ENCODE results near the gene MAP3K6.
"Not testable (repeated sequence)": the region's sequence is repeated elsewhere in the genome, so short reads cannot be mapped to it uniquely, and the experiment has no call there.

MAP3K6 gene, protein sequence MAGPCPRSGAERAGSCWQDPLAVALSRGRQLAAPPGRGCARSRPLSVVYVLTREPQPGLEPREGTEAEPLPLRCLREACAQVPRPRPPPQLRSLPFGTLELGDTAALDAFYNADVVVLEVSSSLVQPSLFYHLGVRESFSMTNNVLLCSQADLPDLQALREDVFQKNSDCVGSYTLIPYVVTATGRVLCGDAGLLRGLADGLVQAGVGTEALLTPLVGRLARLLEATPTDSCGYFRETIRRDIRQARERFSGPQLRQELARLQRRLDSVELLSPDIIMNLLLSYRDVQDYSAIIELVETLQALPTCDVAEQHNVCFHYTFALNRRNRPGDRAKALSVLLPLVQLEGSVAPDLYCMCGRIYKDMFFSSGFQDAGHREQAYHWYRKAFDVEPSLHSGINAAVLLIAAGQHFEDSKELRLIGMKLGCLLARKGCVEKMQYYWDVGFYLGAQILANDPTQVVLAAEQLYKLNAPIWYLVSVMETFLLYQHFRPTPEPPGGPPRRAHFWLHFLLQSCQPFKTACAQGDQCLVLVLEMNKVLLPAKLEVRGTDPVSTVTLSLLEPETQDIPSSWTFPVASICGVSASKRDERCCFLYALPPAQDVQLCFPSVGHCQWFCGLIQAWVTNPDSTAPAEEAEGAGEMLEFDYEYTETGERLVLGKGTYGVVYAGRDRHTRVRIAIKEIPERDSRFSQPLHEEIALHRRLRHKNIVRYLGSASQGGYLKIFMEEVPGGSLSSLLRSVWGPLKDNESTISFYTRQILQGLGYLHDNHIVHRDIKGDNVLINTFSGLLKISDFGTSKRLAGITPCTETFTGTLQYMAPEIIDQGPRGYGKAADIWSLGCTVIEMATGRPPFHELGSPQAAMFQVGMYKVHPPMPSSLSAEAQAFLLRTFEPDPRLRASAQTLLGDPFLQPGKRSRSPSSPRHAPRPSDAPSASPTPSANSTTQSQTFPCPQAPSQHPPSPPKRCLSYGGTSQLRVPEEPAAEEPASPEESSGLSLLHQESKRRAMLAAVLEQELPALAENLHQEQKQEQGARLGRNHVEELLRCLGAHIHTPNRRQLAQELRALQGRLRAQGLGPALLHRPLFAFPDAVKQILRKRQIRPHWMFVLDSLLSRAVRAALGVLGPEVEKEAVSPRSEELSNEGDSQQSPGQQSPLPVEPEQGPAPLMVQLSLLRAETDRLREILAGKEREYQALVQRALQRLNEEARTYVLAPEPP (N-terminal part only)

DNA sequence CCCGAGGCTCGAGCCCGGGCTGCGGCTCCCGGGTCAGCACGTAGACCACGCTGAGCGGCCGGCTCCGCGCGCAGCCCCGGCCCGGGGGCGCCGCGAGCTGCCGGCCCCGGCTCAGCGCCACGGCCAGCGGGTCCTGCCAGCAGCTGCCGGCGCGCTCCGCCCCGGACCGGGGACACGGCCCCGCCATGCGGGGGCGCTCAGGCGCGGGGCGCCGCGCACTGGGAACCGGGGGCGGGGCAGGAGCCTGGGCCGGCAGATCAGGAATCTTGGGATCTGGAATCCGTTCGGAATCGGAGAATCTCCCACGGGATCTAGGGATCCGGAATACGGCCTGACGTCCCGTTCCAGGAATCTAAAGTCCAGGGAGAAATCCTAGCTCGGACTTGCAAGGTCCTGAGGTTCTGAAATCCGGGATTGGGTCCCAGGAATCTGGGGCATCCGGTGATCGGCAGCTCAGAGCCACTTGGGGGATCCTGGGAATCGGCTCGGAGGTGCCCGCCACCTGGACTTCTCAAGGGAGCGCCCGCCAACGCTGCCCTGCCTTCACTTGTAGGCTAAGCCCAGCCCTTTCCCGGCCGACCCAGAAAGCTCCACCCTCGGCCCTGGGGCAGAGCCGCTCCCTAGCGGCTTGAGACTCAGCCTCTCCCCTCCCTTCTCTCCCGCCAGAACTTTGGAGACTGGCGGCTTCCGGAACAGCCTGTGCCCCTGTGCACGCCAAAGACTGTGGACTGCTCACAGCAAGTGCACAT is at the start of gene MAP3K6:
TSS of gene MAP3K6 (minus strand) at position 551 of the 749 bp plus-strand sequence. CDS start at position 187, 364 bp downstream.
- no peak for DNase-seq (ENCODE audit: low read depth in 1 of 2, low spot score in 1 of 2)

DNA sequence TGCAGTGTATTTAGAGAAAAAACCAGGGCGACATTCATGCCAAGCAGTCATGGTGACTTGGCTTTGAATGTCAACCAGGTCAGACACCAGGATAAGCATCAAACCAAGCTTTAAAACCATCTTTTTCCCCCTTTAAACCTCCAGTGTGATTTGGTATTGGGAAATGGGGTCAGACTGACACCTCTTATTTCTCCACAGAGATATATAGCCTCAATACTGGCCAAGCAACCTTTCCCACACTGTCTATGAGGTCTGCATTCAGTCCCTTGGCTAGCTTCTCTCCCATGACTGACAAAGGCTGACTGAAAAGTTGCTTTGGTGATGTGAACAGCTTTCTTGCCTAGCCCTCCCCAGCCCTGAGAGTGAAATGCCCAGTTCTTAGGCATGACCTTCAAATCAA is 47.3 kb upstream of the MAP3K6 start:
- DNase-seq (ENCODE audit: low read depth in 1 of 2, low spot score in 1 of 2): no peak

DNA sequence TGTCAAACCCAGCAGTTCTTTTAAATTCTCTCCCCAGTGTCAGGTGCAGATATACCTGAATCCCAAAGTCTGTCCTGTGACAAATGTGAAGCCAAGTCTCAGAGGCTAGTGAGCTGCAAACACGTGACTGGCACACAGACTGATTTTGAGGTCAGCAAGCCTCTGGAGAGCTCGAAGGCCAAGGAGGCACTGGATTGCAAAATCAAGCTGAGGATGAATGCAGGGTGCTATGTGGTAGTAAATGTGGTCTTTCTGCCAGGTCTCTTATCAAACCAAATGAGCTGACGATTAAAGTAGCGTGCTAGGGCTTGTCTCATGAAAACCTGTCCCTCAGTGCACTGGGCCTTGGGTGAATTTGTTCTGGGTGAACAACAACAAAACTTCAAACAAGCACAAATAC is 46.2 kb upstream of the MAP3K6 start:
- no peak for DNase-seq (ENCODE audit: low read depth in 1 of 2, low spot score in 1 of 2)

DNA sequence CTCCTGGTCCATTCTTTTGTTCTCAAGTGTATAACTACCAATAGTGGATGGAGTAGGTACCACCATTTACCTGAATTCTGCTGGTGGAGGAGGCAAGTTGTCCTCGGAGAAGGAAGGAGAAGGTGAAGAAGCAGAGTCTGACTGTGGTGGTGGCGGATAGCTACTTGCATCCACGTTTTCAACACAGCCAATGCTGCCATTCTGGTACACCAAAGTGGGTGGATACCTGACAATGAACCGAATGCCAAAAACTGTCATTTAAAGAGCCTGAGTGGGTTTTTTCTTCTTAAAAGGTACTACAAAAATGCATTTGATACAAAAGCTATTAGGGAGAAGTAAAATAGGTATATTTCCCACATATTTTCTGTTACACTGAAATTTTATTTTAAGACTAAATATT is 45.7 kb upstream of the MAP3K6 start:
- DNase-seq (ENCODE audit: low read depth in 1 of 2, low spot score in 1 of 2): no peak

DNA sequence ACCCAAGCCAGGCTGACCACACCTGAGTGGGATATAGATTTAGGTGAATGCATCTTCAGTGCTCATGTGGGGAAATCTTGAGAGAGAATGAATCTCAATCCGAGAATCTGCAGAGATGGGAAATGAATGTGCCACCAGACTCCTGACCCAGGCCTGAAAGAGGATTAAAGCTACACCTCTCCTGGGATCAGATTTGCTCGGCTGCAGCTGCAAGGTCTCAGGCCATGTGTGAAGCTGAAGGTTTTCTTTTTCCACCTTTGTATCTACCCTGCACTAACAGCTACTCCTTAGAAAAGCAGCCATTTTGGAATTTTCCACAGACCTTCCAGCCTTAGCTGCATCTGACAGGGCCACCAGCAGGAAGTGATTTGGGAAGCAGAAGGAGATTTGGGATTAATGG is 43.9 kb upstream of the MAP3K6 start:
- no peak for DNase-seq (ENCODE audit: low read depth in 1 of 2, low spot score in 1 of 2)

DNA sequence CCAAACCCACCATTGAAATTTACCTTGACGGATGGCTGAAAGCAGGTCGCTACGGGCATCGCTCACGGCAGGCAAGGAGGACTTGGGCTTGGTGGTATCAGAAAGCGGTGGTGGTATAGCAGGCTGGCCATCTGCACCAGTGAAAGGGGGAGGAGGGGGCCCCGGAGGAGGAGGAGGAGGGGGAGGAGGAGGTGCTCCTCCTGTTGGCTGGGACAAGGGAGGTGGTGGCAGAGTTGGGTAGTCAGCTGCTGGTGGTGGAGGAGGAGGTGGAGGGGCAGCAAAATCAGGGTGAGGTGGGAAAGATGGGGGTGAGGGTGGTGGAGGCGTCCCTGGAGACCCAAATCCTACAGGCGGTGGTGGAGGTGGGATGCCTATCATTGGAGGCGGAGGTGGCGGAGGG is 42.9 kb upstream of the MAP3K6 start:
- no peak for DNase-seq (ENCODE audit: low read depth in 1 of 2, low spot score in 1 of 2)

DNA sequence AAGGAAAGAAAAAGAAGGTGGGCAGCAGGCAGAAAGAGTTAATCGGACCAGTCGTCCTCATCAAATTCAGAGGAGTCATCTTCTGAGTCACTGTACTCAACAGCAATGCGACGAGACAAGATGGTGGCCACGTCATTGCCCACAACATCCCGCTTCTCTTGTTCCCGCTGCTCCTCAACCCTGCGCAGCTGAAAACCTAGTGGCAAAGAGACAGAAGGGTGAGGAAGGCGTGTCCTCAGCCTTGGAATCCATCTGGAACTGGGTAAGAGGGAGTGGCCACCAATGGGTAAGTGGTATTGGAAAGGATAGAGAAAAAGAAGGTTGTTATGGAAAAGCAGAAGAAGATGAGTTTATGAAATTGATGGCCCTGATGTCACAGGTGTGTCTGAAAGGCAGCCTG is 41.4 kb upstream of the MAP3K6 start:
- DNase-seq (ENCODE audit: low read depth in 1 of 2, low spot score in 1 of 2): no peak

DNA sequence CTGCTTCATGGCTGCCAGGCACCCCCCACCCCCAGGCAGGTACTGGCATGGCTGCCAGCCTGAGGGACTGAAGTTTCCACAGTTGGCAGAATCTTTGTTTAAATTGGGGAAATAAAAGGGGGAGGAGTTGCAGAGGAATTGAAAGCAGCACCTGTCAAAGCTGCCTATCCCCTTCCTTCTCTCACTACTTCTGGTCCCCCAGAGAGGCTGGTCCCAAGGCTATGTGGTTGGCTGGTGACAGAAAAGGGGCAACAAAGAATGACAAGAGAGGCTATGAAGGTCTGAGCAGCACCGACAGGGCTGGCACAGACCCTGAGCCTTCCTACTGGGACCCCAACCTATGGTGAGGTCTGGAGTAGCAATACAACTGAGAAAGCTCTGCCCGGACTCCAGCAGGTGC is 40.0 kb upstream of the MAP3K6 start:
- DNase-seq (ENCODE audit: low read depth in 1 of 2, low spot score in 1 of 2): not testable (repeated sequence)

DNA sequence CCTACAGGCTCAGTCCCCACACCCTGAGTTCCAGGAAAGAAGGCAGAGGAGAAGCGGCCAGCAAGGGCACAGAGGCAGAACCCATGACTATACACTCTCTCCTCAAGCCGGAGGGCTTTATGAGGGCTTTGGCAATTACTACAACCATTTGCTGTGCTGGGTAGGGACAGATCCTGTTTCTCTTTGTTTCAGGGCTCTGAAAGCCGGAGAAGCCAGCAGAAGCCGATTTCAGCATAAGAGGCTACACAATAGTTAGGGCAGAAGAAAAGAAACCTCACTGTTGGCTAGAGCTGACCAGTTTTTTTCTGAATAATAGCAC is 39.6 kb upstream of the MAP3K6 start:
- no peak for DNase-seq (ENCODE audit: low read depth in 1 of 2, low spot score in 1 of 2)

DNA sequence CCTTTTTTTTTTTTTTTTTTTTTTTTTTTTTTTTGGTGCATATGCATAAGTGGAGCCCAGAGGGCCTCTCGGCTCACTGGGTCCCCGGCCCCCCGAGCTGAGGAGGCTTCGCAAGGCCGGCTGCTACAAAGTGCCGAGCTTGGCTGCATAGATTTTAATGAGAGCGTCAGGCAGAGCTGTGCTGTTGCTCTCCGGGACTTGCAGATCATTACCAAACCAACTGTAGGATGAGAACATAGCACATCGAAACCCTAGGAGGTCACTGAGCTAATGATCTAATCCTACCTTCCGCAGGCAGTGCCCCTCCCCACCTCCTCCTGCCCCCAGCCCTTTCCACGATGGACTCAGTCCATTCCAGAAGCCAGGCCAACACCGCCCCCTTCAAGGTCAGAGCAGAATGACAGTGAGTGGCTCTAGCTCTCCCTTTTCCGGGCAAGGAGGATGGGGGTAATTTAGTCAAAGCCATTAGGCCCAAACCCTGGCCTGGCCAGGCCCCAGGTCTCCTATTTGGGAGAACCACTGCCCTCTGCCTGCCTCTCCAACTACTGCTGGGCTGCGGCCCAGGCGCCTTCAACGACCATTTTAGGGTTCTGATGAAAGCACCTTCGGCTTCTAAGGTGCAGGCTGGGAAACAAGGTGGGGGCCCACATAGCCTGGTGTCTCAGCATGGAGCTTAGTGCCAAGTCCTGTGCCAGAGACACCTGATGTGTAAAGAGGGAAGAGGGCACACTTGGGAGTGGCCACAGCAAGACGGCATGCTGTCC is 39.0 kb upstream of the MAP3K6 start:
- not testable (repeated sequence) for DNase-seq (ENCODE audit: low read depth in 1 of 2, low spot score in 1 of 2)

DNA sequence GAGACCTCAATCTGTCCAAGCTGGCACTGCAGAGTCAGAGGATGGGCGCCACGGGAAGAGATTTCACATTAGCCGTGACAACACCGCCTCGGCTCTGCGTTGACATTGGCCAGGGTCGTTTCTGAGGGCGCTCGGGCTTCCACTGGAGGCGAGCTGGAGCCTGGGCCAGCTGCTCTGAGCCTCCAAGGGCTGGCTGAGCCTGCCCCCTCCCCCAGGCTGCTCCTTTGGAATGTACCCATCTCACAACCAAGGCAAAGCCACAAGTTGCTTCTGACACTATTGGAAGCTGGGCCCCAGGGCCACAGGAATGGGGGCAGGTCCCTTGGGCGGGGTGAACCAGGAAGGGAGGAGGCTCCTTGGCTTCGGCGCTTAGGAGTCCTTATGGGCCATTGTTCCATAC is 38.3 kb upstream of the MAP3K6 start:
- DNase-seq (ENCODE audit: low read depth in 1 of 2, low spot score in 1 of 2): no peak

DNA sequence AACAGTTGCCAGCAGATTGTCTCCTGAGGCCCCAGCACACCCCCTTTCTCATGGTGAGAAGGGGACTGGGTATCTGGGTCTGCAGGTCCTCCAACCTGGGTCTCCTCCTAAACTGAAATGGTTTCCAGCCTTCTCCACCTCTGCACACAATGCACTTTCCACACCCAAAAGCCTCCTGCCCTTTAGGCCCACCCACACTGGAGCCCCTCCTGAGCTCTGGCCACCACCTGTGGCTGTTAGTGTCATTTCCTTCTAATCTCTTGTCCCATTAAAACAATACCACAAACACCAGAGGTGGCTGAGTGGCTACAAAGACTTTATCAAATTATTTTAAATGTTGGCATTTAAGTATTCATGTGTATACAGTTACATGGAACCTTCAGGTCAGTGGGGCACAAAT is 37.2 kb upstream of the MAP3K6 start:
- DNase-seq (ENCODE audit: low read depth in 1 of 2, low spot score in 1 of 2): no peak

DNA sequence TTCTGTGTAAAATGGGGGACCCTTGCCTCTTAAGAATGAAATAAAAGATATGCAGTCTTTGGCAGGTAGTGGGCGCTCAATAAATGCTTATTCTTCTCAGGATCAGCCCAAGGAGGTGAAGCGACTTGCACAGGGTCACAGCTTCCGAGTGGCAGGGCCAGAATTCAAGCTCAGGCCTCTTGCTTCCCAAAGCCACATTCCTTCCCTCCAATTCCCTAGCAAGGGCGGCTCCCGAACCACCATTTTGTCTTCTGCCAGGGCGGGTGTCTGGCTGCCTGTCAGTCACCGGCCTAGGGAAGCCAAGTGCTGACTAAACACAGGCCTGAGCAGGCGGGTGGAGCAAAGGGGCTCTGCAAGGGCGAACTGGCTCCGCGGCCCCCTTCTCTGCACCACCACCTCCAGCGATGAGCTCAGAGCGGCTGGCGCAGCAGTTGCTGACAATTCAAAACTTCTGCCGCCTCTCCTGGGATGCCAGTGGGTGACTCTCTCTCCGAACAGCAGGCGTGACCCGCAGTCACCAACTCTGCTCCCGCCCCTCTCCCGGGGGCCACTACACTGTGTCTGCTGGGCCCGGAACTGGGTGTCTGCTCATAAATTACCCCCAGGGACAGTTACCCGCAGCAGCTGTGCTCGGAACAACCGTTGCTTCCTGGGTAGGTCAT is 36.4 kb upstream of the MAP3K6 start:
- DNase-seq (ENCODE audit: low read depth in 1 of 2, low spot score in 1 of 2): no peak

DNA sequence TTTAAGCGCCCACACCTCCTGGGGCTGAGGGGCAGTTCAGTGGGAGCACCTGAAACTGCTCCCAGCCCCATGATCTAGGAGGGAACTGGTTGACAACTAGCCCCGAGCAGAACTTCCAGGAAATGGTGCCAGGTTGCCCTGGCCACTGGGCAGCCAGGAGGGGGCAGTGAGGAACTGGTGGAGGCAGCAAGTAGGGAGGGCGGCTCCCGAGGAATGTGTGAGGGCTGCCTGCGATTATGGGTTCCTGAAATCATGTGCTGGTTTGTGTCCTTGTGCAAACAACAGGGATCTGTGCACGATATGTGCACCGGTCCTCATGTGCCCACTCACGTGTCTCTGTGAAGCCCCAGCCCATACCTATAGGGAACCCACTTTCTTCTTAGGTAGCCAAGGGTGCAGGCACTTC is 35.6 kb upstream of the MAP3K6 start:
- DNase-seq (ENCODE audit: low read depth in 1 of 2, low spot score in 1 of 2): no peak

DNA sequence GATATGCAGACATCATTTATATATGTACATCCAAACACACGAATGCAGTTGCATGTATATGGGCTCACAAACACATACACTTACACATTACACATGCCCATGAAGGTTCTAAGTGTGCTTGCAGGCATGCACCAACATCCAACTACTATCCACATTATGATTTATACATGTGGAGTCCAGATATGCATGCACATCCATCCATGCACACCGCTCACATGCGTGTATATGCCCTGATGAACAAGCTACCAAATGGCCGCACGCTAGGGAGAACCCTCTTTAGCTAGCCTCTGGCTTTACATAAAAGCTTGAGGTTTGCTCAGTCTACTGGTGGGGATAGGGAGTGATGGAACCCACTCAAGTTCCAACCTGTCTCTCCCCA is 34.2 kb upstream of the MAP3K6 start:
- DNase-seq (ENCODE audit: low read depth in 1 of 2, low spot score in 1 of 2): no peak

DNA sequence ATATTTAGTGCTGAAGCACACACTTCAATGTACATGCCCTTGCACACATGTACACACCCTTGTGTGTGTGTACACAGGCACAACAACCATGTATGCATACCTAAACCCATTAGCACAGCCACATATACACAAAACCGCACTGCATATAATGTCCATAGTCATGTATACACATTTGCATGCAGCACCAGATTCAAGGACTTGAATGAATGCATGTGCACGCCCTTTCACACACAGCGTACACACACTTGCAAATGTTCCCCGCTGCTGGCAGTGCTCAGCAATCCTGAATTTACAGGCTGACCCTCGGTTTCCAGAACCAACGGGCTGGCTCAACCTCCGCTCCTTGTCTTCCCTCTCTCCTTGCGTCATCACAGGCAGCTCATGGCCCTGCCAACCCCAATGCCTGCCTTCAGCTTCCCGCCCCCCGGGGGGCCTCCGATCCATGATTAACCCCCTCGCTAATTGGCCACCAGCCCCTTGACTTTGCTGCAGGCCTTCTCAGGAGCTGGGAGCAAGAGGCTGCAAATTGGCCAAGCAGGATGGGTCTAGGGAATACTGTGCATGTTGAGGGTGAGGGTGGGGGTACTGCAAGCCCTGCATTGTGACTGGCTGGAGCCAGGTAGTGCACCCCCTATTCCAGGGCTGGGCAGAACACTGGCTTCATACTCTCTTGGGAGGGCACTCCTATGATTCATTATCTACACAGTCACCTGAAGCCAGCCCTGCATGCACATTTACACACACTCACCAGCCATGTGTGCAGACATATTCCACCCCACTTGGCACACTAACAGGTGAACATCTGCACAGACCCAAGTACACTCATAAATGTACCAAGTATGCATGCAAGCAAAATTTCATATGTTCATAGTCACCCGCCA is 33.6 kb upstream of the MAP3K6 start:
- no peak for DNase-seq (ENCODE audit: low read depth in 1 of 2, low spot score in 1 of 2)

DNA sequence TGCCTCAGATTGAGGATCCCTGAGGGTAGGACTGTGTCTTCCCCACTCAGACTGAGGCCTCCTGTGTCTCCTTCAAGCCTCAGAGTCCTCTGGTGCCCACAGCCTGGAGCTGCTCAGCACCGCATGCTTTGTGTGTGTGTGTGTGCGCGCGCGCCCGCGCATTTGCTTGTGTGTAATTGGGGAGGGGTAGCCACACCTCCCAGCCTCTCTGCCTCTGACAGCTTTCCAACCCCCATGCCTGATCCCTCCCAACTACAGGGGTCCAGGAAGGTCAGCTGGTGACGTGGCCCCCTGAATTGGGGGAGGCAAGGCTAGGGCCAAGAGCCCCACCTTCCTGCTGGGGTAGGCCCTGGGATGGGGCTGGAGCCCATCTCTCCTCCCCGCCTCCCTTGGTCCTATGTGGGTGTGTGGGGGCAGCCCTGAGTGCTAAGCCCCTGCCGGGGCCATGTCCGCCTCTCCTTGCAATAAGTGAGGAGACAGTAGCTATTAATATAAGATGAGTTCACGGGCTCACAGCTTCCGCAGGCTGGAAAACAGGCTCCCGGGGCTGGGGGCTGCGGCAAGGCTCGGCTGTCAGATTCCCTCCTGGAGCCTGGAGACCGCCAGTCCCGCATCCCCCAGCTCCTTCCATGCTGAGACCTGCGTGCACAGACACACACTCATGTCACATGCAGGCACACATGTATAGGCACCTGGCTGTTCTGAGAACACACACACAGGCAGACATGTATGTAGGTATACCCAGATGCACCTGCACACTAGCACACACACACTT is 32.7 kb upstream of the MAP3K6 start:
- DNase-seq (ENCODE audit: low read depth in 1 of 2, low spot score in 1 of 2): no peak

All from stimulated activated CD4-positive, alpha-beta T cell treated with anti-CD3 and anti-CD28 coated beads, Interleukin-15, amount 100 ng/mL, for 1 hour (primary cell).